ENCODE results near the gene MYO3B. TPM values are rescaled to one million over a fixed set of nuclear protein-coding genes. Genes with fewer than 3 reads are reported as not detected.
"Not testable (repeated sequence)": the region's sequence is repeated elsewhere in the genome, so short reads cannot be mapped to it uniquely, and the experiment has no call there.

The MYO3B gene
- total and polyA plus RNA-seq, 5 donors: not detected

DNA sequence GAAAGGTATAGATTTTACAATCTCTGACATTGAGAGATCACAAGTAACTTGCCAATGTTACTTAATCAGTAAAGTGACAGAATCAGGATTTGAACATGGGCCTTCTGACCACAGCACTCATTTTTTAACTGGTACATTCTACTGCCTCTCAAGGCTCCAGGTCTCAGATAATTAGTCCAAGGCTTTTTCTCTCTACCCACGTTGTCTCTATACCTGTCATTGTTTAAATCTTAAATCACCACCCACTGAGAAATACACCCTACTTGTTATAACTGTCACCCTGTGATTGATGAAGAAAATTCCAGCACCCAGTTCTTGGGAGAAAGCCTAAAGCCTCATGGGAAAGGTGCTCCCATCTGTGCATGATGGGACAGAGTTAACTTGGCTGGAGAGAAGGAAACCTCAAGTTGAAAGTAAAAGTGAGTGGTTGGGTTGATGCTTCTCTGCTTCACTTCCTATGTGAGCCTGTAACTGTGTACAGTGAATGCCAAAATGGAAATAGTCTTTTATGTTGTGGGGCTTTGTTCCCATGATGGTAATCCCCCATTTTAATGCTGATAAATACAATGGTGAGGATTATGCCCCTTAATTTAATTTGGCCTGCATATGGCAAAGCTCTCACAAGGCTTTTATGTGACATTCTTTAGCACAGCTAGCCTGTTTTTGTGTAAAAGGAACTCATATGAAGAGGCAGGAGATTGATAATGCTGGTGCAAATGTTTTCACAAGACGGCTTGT, 347.1 kb downstream of the MYO3B start:
- no peak overlapping the region for H3K4me3 ChIP-seq (ENCODE audit: low read length)
- intact Hi-C loops (cut with DNase I): no loop called here

DNA sequence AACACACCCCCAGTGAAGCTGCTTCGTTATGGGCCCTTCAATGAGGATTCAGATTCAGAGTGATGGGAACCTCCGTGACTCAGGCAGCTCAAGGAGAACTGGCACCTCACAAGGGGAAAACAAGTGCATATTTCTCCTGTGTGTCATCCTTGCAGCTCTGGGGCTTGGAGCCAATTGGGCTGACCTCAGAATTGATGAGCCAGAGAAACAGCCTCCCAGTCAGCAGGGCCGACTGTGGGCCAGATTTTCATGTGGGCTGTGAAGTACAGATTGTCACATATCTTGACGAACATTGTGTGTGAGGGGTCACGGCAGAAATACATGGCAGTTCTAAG, 347.6 kb downstream of the MYO3B start:
- no peaks in the 10 kb centered on the region for H3K27me3 ChIP-seq (ENCODE audit: control insufficient read depth, insufficient read depth)
- no peaks in the 10 kb centered on the region for H3K9me3 ChIP-seq (ENCODE audit: control insufficient read depth, low read length)
- H3K4me1 ChIP-seq (ENCODE audit: control insufficient read depth, insufficient read depth, low read length): peaks cover 6% of the 10 kb centered on the region
- 26% methylated on average over 5 of the region's 5 CpGs for WGBS
- intact Hi-C loops (cut with DNase I): no loop called here
- DNase-seq (peak; percentile 69 to 83 (median 75)), ATAC-seq (peak; percentile 76 to 88)
- no peak overlapping the region for H3K4me3 ChIP-seq (ENCODE audit: low read length)
- no peak overlapping the region for H3K27ac ChIP-seq (ENCODE audit: low read length)

More for the DNA sequence above, 347.1 kb downstream of the MYO3B start:
- H3K9me3 ChIP-seq (ENCODE audit: control insufficient read depth, low read length): no peaks in the 10 kb centered on the region
- ATAC-seq (no peak), DNase-seq (no peak)
- peaks cover 6% of the 10 kb centered on the region for H3K4me1 ChIP-seq (ENCODE audit: control insufficient read depth, insufficient read depth, low read length)
- 35% methylated on average over 2 of the region's 2 CpGs for WGBS
- H3K27me3 ChIP-seq (ENCODE audit: control insufficient read depth, insufficient read depth): no peaks in the 10 kb centered on the region
- no peak overlapping the region for H3K27ac ChIP-seq (ENCODE audit: low read length)

DNA sequence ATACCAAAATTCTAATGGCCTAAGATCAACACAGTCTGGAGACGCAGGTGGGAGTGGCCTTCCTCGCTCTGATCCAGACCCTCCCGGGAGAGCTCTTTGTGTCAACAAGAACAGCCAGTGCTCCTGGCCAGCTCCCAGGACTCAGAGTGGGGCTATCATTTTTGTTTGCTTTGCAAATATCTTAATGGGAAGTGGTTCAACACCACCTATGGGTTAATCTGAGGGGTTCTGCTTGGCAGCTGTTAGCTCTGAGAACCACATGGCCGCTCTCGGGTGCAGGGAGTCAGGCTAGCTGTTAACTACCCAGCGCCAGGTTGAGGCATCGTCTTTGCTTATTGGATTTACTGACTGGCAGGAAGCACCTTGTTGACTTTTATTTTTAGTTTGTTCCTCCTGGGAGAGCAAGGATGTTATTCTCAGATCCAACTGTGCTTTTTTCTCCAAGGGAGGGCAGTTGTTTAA, 352.4 kb downstream of the MYO3B start:
- peak; percentile 95 to 97 for ATAC-seq
- DNase-seq: peak; percentile 77 to 93 (median 87)
- intact Hi-C loops (cut with DNase I): no loop called here

DNA sequence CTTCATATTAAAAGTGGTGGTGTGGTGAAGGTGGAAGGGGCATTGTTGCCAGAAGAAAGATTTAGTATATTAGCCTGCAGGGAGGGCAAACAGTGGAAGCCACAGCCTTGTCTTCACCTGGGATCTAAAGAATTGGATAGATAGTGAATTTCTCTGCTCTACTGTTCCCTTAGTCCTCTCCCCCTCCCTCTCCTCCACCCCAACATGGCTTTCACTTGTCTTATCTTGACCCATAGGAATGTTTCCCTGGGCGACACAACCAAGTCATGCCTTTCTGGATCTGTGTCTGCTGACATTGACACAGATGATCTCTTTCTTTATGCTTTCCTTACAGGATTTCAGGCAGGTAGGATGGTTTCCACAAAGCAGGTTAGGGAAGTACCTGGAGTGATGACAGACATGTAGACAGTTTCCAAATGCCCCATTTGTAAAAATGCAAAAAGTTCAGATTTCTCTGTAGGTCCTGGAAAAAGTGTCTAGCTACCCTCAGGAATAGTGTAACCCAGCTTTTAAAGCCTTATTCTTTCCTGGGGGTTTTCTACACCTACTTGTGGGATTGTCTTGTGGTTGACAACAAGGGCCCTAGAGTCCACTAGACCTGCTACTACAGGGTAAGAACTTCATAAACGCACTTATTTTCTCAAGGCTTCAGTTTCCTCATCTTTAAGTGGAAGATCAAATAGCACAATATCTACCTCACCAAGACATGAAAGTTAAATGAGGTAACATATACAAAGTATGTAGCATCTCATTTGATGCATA, 353.0 kb downstream of the MYO3B start:
- no peaks in the 10 kb centered on the region for H3K9me3 ChIP-seq (ENCODE audit: control insufficient read depth, low read length)
- peaks cover 4% of the 10 kb centered on the region for H3K4me1 ChIP-seq (ENCODE audit: control insufficient read depth, insufficient read depth, low read length)
- whole genome bisulfite sequencing: 22% methylated on average over 2 of the region's 2 CpGs
- no peak overlapping the region for H3K4me3 ChIP-seq (ENCODE audit: low read length)
- H3K27me3 ChIP-seq (ENCODE audit: control insufficient read depth, insufficient read depth): no peaks in the 10 kb centered on the region
- intact Hi-C loops (cut with DNase I): no loop called here
- DNase-seq (no peak), ATAC-seq (no peak)
- H3K27ac ChIP-seq (ENCODE audit: low read length): no peak overlapping the region

More for the DNA sequence above, 352.4 kb downstream of the MYO3B start:
- H3K27me3 ChIP-seq (ENCODE audit: control insufficient read depth, insufficient read depth): no peaks in the 10 kb centered on the region
- no peaks in the 10 kb centered on the region for H3K9me3 ChIP-seq (ENCODE audit: control insufficient read depth, low read length)
- 6% methylated on average over 7 of the region's 7 CpGs for WGBS
- no peak overlapping the region for H3K27ac ChIP-seq (ENCODE audit: low read length)
- H3K4me3 ChIP-seq (ENCODE audit: low read length): no peak overlapping the region
- peaks cover 8% of the 10 kb centered on the region for H3K4me1 ChIP-seq (ENCODE audit: control insufficient read depth, insufficient read depth, low read length)

DNA sequence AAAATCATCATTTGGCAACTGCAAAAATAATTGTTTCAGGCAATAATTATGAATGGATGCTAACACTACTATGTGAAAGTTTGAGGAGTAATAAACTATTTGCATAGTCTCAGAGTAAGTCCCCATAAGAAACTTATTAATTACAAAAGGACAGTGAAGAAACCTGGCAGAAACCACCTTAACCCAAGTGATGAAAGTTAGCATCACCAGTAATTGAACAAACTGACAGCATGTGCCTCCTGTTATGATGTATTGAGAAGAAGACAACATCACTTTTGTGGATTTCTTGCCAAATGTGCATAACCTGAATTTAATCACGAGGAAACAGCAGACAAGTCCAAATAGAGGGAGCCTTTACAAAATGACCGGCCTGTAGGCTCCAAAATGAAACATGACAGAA, 353.9 kb downstream of the MYO3B start:
- Histone ChIP-seq H3K4me1 (ENCODE audit: control insufficient read depth, insufficient read depth, low read length) (peaks cover 4% of the 10 kb centered on the region), H3K9me3 (ENCODE audit: control insufficient read depth, low read length) (no peaks in the 10 kb centered on the region), H3K27me3 (ENCODE audit: control insufficient read depth, insufficient read depth) (no peaks in the 10 kb centered on the region), H3K4me3 (ENCODE audit: low read length) (no peak overlapping the region), H3K27ac (ENCODE audit: low read length) (no peak overlapping the region)
- 78% methylated on average over 2 of the region's 2 CpGs for WGBS
- ATAC-seq: no peak
- intact Hi-C loops (cut with DNase I): no loop called here
- no peak for DNase-seq

DNA sequence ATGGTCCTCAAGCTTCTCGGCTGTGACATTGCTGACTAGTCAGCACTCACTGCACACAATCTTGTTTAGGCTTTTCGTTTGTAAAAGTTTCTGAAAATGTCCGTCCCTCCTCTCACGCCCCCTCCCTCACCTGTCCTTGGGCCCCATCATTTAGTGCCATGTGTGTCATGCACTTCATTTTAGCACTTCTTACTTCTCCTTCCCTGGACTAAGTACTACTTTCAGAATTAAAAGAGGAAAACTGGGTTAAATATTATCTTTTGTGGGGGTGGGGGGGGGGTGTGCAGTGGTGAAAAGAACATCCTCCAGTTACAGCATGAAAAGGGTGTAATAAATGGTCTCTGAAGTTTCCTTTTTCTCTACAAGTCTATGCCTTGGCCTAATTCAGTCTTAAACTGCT, 355.2 kb downstream of the MYO3B start:
- no peak for DNase-seq
- no peak overlapping the region for H3K27ac ChIP-seq (ENCODE audit: low read length)
- peaks cover 4% of the 10 kb centered on the region for H3K4me1 ChIP-seq (ENCODE audit: control insufficient read depth, insufficient read depth, low read length)
- no peak for ATAC-seq
- 86% methylated on average over 4 of the region's 4 CpGs for WGBS
- H3K4me3 ChIP-seq (ENCODE audit: low read length): no peak overlapping the region
- intact Hi-C loops (cut with DNase I): no loop called here
- H3K9me3 ChIP-seq (ENCODE audit: control insufficient read depth, low read length): no peaks in the 10 kb centered on the region
- H3K27me3 ChIP-seq (ENCODE audit: control insufficient read depth, insufficient read depth): no peaks in the 10 kb centered on the region

DNA sequence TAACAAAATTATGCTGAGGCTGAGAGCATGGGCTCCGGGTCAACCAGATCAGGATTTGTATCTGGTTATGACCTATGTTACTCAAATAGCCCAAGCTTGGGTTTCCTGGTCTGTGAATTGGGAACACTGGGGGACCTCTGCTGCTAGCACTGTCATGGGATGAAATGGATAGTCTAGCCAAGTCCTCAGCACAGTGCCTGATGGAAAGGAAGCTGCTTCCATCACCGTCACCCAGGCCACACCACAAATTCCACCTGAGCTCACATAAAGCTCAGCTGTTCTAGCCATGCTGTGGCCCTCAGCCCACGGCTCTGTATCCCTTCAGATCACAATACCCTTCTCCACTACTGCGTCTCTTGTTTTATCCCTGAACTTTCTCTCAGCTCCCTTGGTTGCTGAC, 357.6 kb downstream of the MYO3B start:
- 91% methylated on average over 4 of the region's 4 CpGs for WGBS
- no peaks in the 10 kb centered on the region for H3K27me3 ChIP-seq (ENCODE audit: control insufficient read depth, insufficient read depth)
- ATAC-seq: no peak

DNA sequence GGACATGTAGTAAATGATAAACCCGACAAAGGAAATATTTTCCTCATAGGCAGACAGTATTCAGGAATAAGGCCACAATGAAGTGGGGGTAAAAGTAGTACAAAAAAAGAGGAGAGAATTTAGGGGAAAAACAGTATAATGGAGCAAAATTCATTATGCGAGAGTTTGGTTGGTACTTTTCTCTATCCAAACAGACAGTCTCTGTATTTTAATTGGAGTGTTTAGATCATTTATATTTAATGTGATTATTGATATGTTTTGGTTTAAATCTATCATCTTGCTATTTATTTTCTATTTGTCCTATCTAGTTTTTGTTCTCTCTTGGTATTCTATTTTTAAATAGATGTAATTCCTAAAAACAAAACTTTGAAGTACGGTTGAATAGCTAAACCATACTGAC, 366.9 kb downstream of the MYO3B start:
- no peaks in the 10 kb centered on the region for H3K4me1 ChIP-seq (ENCODE audit: control insufficient read depth, insufficient read depth, low read length)
- H3K4me3 ChIP-seq (ENCODE audit: low read length): no peak overlapping the region
- DNase-seq: no peak
- WGBS: 94% methylated on average over 3 of the region's 3 CpGs
- intact Hi-C loops (cut with DNase I): no loop called here
- H3K9me3 ChIP-seq (ENCODE audit: control insufficient read depth, low read length): no peaks in the 10 kb centered on the region
- no peak for ATAC-seq
- no peaks in the 10 kb centered on the region for H3K27me3 ChIP-seq (ENCODE audit: control insufficient read depth, insufficient read depth)
- H3K27ac ChIP-seq (ENCODE audit: low read length): no peak overlapping the region

More for the DNA sequence above, 357.6 kb downstream of the MYO3B start:
- DNase-seq: no peak
- intact Hi-C loops (cut with DNase I): no loop called here
- no peak overlapping the region for H3K4me3 ChIP-seq (ENCODE audit: low read length)
- H3K4me1 ChIP-seq (ENCODE audit: control insufficient read depth, insufficient read depth, low read length): peaks cover 4% of the 10 kb centered on the region
- no peak overlapping the region for H3K27ac ChIP-seq (ENCODE audit: low read length)
- no peaks in the 10 kb centered on the region for H3K9me3 ChIP-seq (ENCODE audit: control insufficient read depth, low read length)

DNA sequence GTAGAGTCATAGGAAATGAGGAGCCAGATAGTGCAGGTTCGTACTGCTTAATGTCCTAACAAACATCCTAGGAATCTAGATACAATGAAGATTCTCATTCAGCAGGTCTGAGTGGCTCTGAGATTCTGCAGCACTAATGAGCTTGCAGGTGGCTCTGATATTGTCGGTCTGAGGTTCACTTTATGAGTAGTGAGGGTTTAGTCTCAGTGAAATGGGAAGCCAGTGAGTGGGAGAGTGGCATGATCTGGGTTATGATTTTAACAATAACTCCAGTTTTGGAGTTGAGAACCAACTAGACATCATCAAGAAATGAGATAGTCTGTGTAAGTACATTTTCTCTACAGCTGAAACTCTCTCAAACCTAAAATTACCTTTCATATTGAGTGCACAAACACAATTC, 370.4 kb downstream of the MYO3B start:
- no peaks in the 10 kb centered on the region for H3K27me3 ChIP-seq (ENCODE audit: control insufficient read depth, insufficient read depth)
- ATAC-seq: no peak
- WGBS: 60% methylated on average over 2 of the region's 2 CpGs
- intact Hi-C loops (cut with DNase I): no loop called here
- no peak overlapping the region for H3K27ac ChIP-seq (ENCODE audit: low read length)
- H3K4me3 ChIP-seq (ENCODE audit: low read length): no peak overlapping the region
- DNase-seq: no peak
- no peaks in the 10 kb centered on the region for H3K4me1 ChIP-seq (ENCODE audit: control insufficient read depth, insufficient read depth, low read length)
- H3K9me3 ChIP-seq (ENCODE audit: control insufficient read depth, low read length): no peaks in the 10 kb centered on the region

DNA sequence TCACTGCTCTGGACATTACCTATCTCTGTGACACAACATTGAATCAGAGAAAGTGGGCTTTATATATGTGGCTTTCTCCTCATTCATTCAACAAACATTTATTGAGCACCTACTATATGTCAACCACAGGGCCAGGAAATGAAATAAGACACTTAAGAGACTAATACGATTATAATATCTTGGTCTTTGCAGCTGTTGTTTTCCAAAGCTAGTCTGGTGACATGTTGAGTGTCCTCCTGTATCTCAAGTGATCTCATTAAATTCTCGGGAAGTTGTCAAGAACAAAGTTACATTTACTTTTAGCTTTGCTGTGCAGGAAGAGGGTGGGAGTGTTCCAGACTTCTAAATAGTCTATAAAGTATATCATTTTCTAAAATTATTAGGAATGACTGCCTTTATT, 372.6 kb downstream of the MYO3B start:
- peaks cover 3% of the 10 kb centered on the region for H3K4me1 ChIP-seq (ENCODE audit: control insufficient read depth, insufficient read depth, low read length)
- ATAC-seq (no peak), DNase-seq (no peak)
- H3K27me3 ChIP-seq (ENCODE audit: control insufficient read depth, insufficient read depth): no peaks in the 10 kb centered on the region
- intact Hi-C loops (cut with DNase I): no loop called here
- H3K27ac ChIP-seq (ENCODE audit: low read length): no peak overlapping the region
- H3K9me3 ChIP-seq (ENCODE audit: control insufficient read depth, low read length): no peaks in the 10 kb centered on the region
- H3K4me3 ChIP-seq (ENCODE audit: low read length): no peak overlapping the region
- 44% methylated on average over 2 of the region's 2 CpGs for WGBS

DNA sequence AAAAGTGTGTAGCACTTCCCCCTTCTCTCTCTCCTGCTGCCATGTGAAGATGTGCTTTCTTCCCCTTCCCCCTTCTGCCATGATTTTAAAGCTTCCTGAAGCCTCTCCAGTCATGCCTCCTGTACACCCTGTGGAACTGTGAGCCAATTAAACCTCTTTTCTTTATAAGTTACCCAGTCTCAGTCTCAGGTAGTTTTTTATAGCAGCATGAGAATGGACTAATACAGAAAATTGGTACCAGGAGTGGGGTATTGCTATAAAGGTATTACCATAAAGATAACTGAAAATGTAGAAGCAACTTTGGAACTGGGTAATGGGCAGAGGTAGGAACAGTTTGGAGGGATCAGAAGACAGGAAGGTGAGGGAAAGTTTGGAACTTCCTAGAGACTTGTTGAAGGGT, 374.0 kb downstream of the MYO3B start:
- ATAC-seq; intact Hi-C loops (cut with DNase I); H3K4me1 ChIP-seq (ENCODE audit: control insufficient read depth, insufficient read depth, low read length); H3K27ac ChIP-seq (ENCODE audit: low read length); H3K4me3 ChIP-seq (ENCODE audit: low read length); H3K27me3 ChIP-seq (ENCODE audit: control insufficient read depth, insufficient read depth); DNase-seq; H3K9me3 ChIP-seq (ENCODE audit: control insufficient read depth, low read length): not testable (repeated sequence)

Measured in right cardiac atrium (tissue), 5 donors.